ENCODE data around the gene CNTNAP5.

Gene CNTNAP5

GRCh38 chr2:124136110-124136509 is 111.0 kb downstream of the CNTNAP5 start:
- no peak for DNase-seq (ENCODE audit: low read depth)
- no peak for TF ChIP-seq CTCF (conservative IDR thresholded peaks at IDR 0.05; ENCODE audit: low read depth, low read length)
- no peak overlapping the region for H3K4me3 ChIP-seq (ENCODE audit: low read length)

- TF ChIP-seq CTCF (conservative IDR thresholded peaks at IDR 0.05; ENCODE audit: low read depth, low read length): no peak
- no peak overlapping the region for H3K4me3 ChIP-seq (ENCODE audit: low read length)
- DNase-seq (ENCODE audit: low read depth): no peak
These were observed 113.0 kb downstream of the CNTNAP5 start for GRCh38 chr2:124138076-124138475.

GRCh38 chr2:124145982-124146381 is 120.9 kb downstream of the CNTNAP5 start:
- TF ChIP-seq CTCF (conservative IDR thresholded peaks at IDR 0.05; ENCODE audit: low read depth, low read length): no peak
- no peak overlapping the region for H3K4me3 ChIP-seq (ENCODE audit: low read length)
- DNase-seq (ENCODE audit: low read depth): no peak

- no peak for TF ChIP-seq CTCF (conservative IDR thresholded peaks at IDR 0.05; ENCODE audit: low read depth, low read length)
- no peak overlapping the region for H3K4me3 ChIP-seq (ENCODE audit: low read length)
- no peak for DNase-seq (ENCODE audit: low read depth)
These were observed 122.5 kb downstream of the CNTNAP5 start for GRCh38 chr2:124147552-124147951.

- no peak for TF ChIP-seq CTCF (conservative IDR thresholded peaks at IDR 0.05; ENCODE audit: low read depth, low read length)
- no peak overlapping the region for H3K4me3 ChIP-seq (ENCODE audit: low read length)
- DNase-seq (ENCODE audit: low read depth): no peak
These were observed 124.5 kb downstream of the CNTNAP5 start for GRCh38 chr2:124149571-124149970.

- TF ChIP-seq CTCF (conservative IDR thresholded peaks at IDR 0.05; ENCODE audit: low read depth, low read length): no peak
- DNase-seq (ENCODE audit: low read depth): no peak
- H3K4me3 ChIP-seq (ENCODE audit: low read length): no peak overlapping the region
These were observed 126.6 kb downstream of the CNTNAP5 start for GRCh38 chr2:124151691-124152090.

GRCh38 chr2:124153713-124154112 is 128.6 kb downstream of the CNTNAP5 start:
- no peak for DNase-seq (ENCODE audit: low read depth)
- H3K4me3 ChIP-seq (ENCODE audit: low read length): no peak overlapping the region
- TF ChIP-seq CTCF (conservative IDR thresholded peaks at IDR 0.05; ENCODE audit: low read depth, low read length): no peak
